ENCODE data around the gene SCP2D1.
"Not testable (repeated sequence)": the region's sequence is repeated elsewhere in the genome, so short reads cannot be mapped to it uniquely, and the experiment has no call there.

SCP2D1 gene

GRCh38 chr20:18813483-18813882 is at the start of gene SCP2D1:
TSS of gene SCP2D1 (plus strand) at chr20:18813783. CDS start at chr20:18813816, 33 bp downstream.
- no peak for DNase-seq (ENCODE audit: low read depth in 2 of 2)

GRCh38 chr20:18767676-18768075 is 45.9 kb upstream of the SCP2D1 start:
- no peak for DNase-seq (ENCODE audit: low read depth in 2 of 2)

GRCh38 chr20:18773566-18773965 is 40.0 kb upstream of the SCP2D1 start:
- DNase-seq (ENCODE audit: low read depth in 2 of 2) = no peak

- no peak for DNase-seq (ENCODE audit: low read depth in 2 of 2)
Measured at GRCh38 chr20:18774207-18774606, 39.4 kb upstream of the SCP2D1 start.

- no peak for DNase-seq (ENCODE audit: low read depth in 2 of 2)
Measured at GRCh38 chr20:18775633-18776032, 38.0 kb upstream of the SCP2D1 start.

- DNase-seq (ENCODE audit: low read depth in 2 of 2) = no peak
Measured at GRCh38 chr20:18778690-18779392, 34.7 kb upstream of the SCP2D1 start.

GRCh38 chr20:18780385-18781130 is 33.0 kb upstream of the SCP2D1 start:
- DNase-seq (ENCODE audit: low read depth in 2 of 2) = no peak

- DNase-seq (ENCODE audit: low read depth in 2 of 2) = no peak
Measured at GRCh38 chr20:18781509-18781908, 32.1 kb upstream of the SCP2D1 start.

GRCh38 chr20:18783385-18783959 is 30.1 kb upstream of the SCP2D1 start:
- no peak for DNase-seq (ENCODE audit: low read depth in 2 of 2)

GRCh38 chr20:18787046-18787445 is 26.5 kb upstream of the SCP2D1 start:
- DNase-seq (ENCODE audit: low read depth in 2 of 2) = not testable (repeated sequence)

GRCh38 chr20:18788021-18788420 is 25.6 kb upstream of the SCP2D1 start:
- DNase-seq (ENCODE audit: low read depth in 2 of 2) = no peak

- DNase-seq (ENCODE audit: low read depth in 2 of 2) = no peak
Measured at GRCh38 chr20:18790787-18791186, 22.8 kb upstream of the SCP2D1 start.

- peak; percentile 79 to 83 for DNase-seq (ENCODE audit: low read depth in 2 of 2)
Measured at GRCh38 chr20:18793625-18794427, 19.8 kb upstream of the SCP2D1 start.

- DNase-seq (ENCODE audit: low read depth in 2 of 2) = no peak
Measured at GRCh38 chr20:18794428-18794787, 19.2 kb upstream of the SCP2D1 start.

- DNase-seq (ENCODE audit: low read depth in 2 of 2) = no peak
Measured at GRCh38 chr20:18795366-18795765, 18.2 kb upstream of the SCP2D1 start.

- no peak for DNase-seq (ENCODE audit: low read depth in 2 of 2)
Measured at GRCh38 chr20:18796282-18796833, 17.2 kb upstream of the SCP2D1 start.

GRCh38 chr20:18801516-18801915 is 12.1 kb upstream of the SCP2D1 start:
- no peak for DNase-seq (ENCODE audit: low read depth in 2 of 2)

GRCh38 chr20:18802012-18802634 is 11.5 kb upstream of the SCP2D1 start:
- DNase-seq (ENCODE audit: low read depth in 2 of 2) = no peak

GRCh38 chr20:18805881-18806280 is 7.7 kb upstream of the SCP2D1 start:
- no peak for DNase-seq (ENCODE audit: low read depth in 2 of 2)

- no peak for DNase-seq (ENCODE audit: low read depth in 2 of 2)
Measured at GRCh38 chr20:18808712-18809111, 4.9 kb upstream of the SCP2D1 start.

GRCh38 chr20:18811186-18811585 is 2.4 kb upstream of the SCP2D1 start:
- DNase-seq (ENCODE audit: low read depth in 2 of 2) = no peak

All from stimulated activated CD8-positive, alpha-beta memory T cell treated with anti-CD3 and anti-CD28 coated beads, Interleukin-7, amount 100 ng/mL, for 4 hours (primary cell).